DOHH2 (cell line): ENCODE measurements around the gene JARID2.

Experiments
- EZH2phosphoT487 ChIP-seq: fragments of 200-600 bp; sonication (generic); IDR thresholded peaks from 2 replicates; pipeline ENCODE4 v1.6.1; 2017; ENCODE audit warnings: borderline replicate concordance, mild to moderate bottlenecking, antibody characterized with exemption, low read length, moderate library complexity, mixed read lengths
- TF ChIP-seq, protein P1 (sequence below): fragments of 200-600 bp; sonication (generic); IDR thresholded peaks from one replicate; pipeline ENCODE4 v1.5.1; 2014; ENCODE audit warnings: antibody characterized with exemption, mild to moderate bottlenecking, low read depth, low read length; ENCODE audit not compliant: poor library complexity, severe bottlenecking

DNA sequence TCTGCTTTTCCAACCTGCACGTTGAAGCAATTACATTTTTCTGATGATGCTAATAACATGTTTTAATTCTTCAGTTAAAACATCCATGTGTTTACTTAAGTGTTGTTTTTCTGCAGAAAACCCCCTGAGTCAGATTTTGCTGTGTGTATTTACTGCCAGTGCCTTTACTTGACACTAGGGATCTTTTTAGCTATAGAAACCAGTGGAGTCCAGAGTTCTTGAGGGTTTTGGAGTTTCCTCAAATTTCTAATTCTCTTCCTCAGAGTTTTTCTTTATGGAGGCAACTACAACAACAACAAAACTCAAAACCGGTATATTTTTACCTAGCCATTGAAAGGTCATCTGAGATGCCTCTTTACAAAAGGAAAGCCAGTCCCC lies 168.4 kb downstream of the JARID2 start:
- TF ChIP-seq, protein P1, sequence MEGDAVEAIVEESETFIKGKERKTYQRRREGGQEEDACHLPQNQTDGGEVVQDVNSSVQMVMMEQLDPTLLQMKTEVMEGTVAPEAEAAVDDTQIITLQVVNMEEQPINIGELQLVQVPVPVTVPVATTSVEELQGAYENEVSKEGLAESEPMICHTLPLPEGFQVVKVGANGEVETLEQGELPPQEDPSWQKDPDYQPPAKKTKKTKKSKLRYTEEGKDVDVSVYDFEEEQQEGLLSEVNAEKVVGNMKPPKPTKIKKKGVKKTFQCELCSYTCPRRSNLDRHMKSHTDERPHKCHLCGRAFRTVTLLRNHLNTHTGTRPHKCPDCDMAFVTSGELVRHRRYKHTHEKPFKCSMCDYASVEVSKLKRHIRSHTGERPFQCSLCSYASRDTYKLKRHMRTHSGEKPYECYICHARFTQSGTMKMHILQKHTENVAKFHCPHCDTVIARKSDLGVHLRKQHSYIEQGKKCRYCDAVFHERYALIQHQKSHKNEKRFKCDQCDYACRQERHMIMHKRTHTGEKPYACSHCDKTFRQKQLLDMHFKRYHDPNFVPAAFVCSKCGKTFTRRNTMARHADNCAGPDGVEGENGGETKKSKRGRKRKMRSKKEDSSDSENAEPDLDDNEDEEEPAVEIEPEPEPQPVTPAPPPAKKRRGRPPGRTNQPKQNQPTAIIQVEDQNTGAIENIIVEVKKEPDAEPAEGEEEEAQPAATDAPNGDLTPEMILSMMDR, result no peak
- no peak for TF ChIP-seq EZH2phosphoT487
